GM11168 (cell line): ENCODE results near the gene EFNA2.
"Not testable (repeated sequence)": the region's sequence is repeated elsewhere in the genome, so short reads cannot be mapped to it uniquely, and the experiment has no call there.

Source experiments
- in situ Hi-C: fragments of 300-500 bp; cut with MboI; formaldehyde crosslinking; loops from one replicate; pipeline ENCODE4 v1.12.0; 2022; ENCODE audit warnings: low sequenced_read_pairs; ENCODE audit not compliant: unreplicated experiment

EFNA2 gene

DNA sequence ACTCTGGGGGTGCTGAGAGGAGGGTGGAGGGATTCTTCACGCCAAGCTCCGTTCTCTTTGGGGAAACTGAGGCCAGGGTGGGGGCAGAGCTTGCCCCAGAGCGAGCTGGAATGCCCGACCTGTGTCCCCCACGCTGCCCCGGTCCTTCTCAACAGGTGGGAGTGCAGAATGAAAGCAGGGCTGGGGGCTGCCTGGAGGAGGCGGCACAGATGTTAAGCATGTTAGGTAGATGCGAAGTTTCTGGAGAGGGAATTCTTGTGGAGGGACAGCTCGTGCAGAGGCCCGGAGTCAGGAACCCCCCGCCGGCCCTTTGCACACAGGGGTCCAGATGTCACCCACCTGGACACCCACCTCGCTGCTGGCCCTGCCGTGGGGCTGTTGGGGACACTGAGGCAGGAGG, 9.0 kb downstream of the EFNA2 start:
- in situ Hi-C loops: loop anchor here (5.0 kb wide), 1 partner anchor 78 kb away; no protein-coding TSS in a partner anchor

- in situ Hi-C loops: no loop called here
These were observed 9.7 kb downstream of the EFNA2 start for GRCh38 chr19:1295169-1296012.

DNA sequence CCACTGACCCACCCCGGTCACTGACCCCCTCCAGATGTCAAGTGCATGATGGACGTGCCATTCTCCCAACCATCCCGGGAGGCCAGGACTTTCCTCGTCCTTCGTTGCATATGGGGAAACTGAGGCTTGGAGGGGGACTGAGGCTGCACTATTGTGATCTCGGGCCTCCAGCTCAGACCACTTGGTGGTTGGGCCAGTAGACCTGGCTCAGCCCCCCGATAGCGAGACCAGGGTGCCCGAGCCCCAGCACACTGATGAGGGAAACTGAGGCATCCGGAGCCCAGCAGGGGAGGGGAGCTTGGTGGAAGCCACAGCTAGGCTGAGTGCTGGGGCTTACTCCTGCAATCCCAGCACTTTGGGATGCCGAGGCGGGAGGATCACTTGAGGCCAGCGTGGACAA, 10.4 kb downstream of the EFNA2 start:
- in situ Hi-C loops: no loop called here

DNA sequence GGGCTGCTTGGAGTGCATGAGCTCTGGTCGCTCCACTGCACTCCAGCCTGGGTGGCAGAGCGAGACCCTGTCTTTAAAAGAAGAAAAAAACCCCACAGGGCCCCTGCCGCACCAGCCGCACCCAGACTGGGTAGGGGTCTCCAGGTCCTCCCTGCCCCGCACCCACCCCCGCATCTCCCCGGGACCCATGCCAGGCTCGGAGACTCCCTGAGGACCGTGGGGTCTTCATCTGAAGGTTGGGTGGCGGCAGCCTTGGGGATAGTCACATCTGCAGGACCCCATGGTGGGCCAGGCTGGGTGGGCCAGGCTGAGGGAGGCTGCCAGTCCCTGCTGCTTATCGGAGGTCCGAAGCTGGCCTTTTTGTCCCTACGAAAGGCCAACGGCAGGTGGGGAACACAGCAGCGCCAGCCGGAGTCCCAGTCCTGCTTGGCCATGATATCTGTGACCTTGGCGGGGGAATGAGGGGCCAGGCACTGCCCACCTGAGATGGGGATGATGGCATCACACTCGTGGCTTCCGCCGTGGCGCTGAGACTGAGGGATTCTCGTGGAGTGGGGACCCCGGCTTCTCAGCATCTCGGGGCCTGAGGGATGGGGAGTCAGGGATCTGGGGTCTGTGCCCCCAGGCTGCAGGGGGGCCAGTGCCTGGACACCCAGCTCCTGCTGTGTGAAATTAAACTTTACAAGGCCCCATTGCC, 11.1 kb downstream of the EFNA2 start:
- in situ Hi-C loops: no loop called here

DNA sequence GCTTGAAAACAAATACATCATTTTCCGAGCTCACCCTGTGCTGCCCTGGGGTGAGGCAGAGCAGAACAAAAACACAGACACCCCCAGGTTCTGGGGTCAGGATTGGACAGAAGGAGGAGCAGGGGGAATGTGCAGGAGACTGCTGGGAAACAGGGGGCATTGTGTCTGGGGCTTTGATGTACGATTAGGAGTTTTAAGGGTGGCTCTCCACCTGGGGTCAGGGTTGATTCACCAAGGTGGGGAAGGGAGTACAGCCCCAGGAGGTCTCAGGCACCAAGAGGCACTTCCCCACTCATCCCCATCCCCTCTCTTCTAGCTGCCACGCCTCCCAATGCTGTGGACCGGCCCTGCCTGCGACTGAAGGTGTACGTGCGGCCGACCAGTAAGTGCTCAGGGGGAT, 12.6 kb downstream of the EFNA2 start:
- in situ Hi-C loops: no loop called here

DNA sequence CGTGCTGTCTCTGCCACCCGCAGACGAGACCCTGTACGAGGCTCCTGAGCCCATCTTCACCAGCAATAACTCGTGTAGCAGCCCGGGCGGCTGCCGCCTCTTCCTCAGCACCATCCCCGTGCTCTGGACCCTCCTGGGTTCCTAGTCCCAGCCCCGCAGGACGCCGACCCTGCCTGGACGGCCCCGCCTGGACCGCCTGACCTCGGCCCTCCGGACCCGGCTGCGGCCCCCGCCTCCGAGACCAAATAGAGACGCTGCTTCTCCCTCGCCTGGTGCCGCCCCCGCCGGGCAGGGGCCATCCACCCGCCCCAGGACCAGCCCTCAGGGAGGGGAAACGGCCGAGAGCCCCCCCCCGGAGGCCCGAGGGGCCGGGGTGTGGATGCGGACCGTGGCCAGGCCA, 14.1 kb downstream of the EFNA2 start:
- in situ Hi-C loops: no loop called here

GRCh38 chr19:1300744-1301490, 15.2 kb downstream of the EFNA2 start:
- in situ Hi-C loops: no loop called here

DNA sequence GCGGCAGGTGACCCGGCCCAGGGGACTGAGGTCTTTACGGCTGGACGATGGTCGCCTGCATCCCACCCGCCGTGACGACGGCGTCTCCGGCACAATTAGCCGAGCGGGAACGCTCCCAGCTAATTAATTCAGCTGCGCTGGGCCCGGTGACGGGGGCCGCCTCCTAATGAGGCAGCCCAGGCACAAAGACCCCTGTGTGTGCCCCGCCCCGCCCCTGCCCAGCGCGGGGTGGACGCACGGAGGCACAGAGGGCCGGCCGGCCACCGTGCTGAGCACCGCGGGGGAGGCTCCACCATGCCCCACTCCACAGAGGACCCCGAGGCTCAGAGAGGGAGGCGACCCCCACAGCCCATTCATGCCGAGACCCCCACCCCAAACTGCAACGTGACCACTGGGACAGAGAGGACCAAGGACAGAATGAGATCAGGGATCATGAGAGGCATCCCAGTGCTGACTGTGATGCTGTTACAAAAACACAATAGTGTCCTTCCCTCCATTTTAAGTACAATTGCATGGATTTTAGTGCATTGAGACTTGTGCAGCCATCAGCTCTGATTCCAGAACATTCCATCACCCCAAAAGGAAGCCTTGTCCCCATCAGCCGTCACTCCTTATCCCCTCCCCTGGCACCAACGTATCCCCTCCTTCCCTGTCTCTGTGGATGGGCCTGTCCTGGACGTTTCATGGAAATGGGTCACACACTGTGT, 17.0 kb downstream of the EFNA2 start:
- in situ Hi-C loops: no loop called here

GRCh38 chr19:1304197-1304924, 18.7 kb downstream of the EFNA2 start:
- in situ Hi-C loops: no loop called here

GRCh38 chr19:1305354-1305753, 19.7 kb downstream of the EFNA2 start:
- in situ Hi-C loops: not testable (repeated sequence)

- in situ Hi-C loops: no loop called here
These were observed 21.6 kb downstream of the EFNA2 start for GRCh38 chr19:1307320-1307719.

- in situ Hi-C loops: no loop called here
These were observed 22.2 kb downstream of the EFNA2 start for GRCh38 chr19:1307755-1308303.

DNA sequence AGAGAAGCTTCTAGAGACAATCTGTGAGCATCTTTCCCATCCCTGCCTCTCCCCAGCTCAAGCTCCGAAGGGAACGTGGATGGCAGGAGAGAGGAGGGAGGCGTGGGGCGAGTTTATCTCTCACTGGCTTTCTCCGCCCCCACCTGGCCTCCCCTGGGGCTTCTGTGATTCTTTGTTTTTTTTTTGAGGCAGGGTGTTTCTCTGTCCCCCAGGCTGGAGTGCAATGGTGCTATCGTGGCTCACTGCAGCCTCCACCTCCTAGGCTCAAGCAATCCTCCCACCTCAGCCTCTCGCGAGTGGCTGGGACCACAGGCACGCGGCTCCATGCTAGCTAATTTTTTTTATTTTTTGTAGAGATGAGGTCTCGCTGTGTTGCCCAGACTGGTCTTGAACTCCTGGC, 23.0 kb downstream of the EFNA2 start:
- in situ Hi-C loops: no loop called here

DNA sequence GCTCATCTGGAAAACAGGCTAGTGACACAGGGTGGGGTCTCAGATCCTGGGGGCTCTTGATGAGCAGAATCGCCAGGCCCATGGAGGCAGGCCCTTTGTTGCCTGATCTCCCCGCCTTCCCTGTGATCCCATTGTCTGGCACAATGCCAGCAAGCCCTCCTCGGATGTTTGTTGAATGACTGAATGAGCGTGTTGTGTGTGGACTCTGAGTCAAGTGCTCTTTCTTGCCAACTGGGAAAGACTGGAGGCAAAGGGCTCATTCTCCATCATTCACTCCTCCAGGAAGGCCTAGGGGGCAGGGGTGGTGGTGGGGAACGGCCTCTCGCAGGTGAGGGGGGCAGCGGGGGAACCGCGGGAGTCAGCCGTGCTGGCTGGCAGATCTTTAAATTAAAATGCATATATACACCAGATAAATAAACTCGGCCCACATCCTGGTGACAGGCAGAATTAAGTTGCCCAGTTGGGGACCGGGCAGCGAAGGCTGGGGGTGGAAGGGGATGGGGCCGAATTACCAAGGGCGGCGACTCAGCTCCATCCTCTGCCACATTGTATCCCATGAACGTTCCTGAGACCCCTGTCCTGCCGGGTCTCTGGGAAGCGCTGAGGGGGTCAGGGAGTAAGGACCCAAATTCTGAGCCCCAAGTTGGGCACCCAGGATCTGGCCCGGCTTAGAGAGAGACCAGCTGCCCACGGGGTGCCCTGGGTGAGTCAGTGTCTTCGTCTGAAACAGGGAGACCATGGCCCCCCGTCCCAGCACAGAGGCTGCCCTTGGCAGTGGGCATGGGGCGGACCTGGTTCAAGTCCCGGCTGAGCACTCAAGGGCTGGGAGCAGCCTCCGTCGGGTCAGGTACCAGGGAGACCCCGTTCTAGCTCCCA, 24.5 kb downstream of the EFNA2 start:
- in situ Hi-C loops: no loop called here

DNA sequence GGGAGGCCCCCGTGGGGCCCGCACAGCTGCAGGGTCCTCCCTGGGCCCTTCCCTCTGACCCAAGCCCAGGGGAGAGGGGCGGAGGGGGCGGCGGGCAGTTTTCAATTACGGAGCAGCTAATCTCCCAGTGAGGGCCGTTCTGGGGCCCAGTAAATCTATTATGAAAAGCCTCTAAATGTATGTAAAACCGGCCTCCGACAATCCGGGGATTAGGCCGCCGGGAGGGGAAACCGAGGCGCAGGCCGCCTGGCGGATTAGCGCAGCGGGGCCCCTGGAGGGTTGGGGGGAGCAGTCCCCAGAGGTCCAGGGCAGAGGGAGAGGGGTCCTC, 25.1 kb downstream of the EFNA2 start:
- in situ Hi-C loops: no loop called here

- in situ Hi-C loops: no loop called here
These were observed 25.9 kb downstream of the EFNA2 start for GRCh38 chr19:1311543-1312091.

DNA sequence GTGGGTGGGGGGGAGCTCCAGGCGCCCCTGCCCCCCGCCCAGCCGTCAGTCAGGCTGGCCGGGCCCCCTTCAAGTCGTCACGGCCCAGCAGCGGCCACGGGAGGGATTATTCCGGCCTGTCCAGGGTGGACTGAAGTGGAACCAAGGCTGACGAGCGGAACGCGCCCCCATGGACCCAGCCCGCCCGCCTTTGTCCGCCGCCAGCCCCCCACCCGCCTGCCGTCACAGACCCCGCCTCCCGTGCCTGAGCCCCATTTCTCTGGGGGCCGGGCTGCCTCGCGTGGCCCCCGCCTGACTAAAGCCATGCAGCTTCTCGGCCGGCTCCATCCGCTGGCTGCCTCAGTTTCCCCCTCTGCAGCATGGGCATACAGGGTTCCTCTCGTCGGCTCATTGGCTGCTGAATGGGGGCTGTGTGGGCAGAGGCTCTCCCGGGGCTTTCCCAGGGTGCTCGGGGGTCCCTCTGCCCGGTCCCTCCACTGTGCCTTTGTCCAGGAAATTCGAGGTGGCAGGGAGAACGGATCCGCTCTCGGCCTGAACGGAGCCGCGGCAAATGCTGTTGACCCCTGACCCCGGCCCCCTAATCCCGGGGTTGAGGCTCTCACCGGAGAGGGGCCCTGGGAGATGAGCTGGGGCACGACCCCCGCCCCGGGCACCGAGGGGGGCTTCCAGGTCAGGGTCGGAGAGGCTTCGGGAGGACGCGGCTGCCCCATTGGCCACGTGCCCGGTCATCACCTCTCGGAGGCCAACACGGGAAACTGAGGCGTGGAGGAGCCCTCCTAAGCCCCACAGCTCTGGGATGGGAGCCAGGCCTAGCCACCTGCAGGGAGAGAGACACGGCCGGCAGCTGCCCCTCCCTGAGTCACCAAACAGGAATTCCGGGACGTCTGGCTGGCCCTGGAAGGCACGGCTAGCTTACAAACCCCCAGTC, 27.4 kb downstream of the EFNA2 start:
- in situ Hi-C loops: no loop called here
